HG03457 (cell line): ENCODE measurements around the gene PLIN5.

Experiments
- ATAC-seq: cut with Tn5 transposase; IDR thresholded peaks from one replicate; pipeline ENCODE4 v1.9.1; 2021; ENCODE audit warnings: moderate number of reproducible peaks; ENCODE audit not compliant: unreplicated experiment

The PLIN5 gene

DNA sequence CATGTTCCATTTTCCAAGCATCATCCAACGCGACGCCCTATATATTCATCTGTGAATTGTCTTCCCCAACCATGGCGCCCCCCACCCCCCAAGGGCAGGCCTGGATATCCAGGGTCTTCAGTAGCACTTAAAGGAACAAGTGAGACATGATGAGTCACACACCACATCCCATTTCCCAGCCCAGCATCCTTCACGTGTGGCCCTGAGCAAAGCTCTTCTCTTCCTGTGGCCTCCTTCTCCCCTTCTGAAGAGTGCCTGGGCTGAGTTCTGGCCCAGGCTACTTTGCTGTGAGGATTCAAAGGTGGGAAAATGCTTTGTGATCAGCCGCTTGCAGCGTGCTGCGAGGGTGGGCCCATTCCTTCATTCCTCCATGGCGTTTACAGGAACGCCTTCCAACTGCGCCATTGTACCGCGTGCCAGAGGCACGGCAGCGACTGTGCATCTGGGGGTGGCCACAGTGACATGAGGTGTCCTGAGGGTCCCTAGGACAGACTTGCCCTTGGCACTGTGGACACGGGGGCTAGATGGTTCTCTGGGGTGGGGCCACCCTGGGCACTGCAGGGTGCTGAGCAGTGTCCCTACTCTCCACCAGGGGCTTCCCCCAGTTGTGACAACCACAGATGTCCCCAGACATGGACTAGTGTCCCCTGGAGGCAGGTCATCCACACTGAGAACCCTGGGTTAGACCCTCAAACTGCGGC, 28.4 kb downstream of the PLIN5 start:
- ATAC-seq, result no peak

DNA sequence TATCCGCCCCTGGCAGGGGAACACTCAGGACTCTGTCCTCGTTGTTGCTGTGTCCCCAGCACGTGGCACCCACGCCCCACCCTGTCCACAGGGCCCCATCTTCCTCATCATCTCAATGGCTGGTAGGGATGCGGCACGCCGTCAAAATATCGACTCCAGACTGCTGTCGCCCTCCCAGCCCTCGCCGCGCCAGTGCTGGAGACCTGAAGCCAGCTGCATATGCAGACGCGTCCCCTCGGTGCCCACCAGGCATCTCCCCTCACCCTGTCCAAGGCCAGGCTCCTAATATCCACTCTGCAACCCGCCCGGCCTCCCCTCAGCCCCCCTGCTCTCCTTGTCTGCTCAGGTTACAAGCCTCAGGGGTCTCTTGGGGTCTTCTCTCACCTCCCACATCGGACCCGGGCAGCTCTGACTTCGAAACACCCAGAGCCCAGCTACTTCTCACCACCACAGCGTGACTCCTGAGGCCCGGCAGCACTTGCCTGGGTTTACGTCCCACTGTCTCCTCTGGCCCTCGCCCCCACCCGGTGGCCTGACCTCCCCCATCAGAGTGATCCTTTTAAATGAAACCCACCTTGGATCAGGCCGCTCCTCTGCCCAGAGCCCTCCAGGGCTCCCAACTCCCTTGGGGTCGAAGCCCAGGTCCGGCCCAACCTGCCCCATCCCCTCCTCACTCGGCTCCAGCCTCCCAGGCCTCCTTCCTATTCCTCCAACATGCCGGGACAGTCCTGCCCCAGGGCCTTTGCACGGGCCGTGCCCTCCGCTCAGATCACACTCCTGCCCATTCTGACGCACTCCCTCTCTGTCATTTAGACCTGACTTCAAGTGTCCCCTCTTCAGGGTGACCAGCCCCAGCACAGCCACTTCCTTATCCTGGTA, 29.2 kb downstream of the PLIN5 start:
- no peak for ATAC-seq

DNA sequence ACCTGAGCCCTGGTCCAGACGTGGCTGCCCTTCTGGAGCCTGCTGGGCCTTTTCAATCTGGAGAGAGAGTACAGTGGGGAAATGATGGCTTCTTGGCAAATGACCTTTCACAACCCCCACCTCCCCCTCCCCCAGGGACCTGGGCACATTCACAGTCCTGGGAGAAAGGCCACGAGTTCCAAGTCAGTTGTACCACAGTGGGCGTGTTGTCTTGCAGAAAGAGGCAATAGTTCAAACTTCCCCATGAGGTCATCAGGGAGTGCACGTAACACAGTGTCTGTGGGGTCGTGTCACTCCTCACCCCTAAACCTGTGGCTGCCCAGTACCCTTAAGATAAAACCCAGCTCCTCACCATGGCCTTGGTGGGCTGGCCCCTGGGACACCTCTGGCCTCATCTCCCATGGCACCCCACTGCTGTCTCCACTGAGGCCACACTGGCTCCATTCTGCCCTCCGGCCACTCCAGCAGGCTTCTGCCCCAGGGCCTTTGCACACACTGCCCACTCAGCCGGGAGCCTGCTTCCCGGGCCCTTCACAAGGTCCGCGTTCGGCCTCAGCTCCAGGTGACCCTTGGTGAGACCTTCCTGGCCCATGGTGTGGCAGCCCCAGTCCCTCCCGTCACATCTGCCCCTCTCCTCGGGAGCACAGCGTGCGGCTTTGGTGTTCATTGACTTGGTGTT, 30.0 kb downstream of the PLIN5 start:
- no peak for ATAC-seq

DNA sequence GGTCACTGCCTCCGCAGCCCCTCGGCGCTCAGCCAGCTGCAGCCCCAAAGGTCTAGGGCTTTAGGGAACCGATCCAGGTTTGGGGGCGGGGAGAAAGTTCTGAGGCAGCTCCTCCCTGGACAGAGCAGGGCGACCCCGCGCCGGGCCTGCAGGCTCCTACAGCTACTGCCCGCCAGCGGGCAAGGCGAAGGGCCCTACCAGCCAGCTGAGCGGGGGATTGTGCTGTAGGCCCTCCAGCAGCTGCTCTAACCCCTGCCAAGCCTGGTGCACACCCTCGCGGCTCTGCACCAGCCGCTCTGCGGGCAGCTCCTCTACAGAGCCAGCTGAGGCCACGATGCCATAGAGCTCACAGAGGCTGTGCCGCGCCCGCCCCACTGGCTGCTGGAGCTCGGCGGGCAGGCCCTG, 30.7 kb downstream of the PLIN5 start:
- ATAC-seq, result no peak

GRCh38 chr19:4503825-4504170, 31.2 kb downstream of the PLIN5 start:
- ATAC-seq, result no peak

- no peak for ATAC-seq
These were observed 31.7 kb downstream of the PLIN5 start for GRCh38 chr19:4503132-4503824.

- no peak for ATAC-seq
These were observed 32.5 kb downstream of the PLIN5 start for GRCh38 chr19:4502282-4503131.

GRCh38 chr19:4501691-4502090, 33.3 kb downstream of the PLIN5 start:
- no peak for ATAC-seq

DNA sequence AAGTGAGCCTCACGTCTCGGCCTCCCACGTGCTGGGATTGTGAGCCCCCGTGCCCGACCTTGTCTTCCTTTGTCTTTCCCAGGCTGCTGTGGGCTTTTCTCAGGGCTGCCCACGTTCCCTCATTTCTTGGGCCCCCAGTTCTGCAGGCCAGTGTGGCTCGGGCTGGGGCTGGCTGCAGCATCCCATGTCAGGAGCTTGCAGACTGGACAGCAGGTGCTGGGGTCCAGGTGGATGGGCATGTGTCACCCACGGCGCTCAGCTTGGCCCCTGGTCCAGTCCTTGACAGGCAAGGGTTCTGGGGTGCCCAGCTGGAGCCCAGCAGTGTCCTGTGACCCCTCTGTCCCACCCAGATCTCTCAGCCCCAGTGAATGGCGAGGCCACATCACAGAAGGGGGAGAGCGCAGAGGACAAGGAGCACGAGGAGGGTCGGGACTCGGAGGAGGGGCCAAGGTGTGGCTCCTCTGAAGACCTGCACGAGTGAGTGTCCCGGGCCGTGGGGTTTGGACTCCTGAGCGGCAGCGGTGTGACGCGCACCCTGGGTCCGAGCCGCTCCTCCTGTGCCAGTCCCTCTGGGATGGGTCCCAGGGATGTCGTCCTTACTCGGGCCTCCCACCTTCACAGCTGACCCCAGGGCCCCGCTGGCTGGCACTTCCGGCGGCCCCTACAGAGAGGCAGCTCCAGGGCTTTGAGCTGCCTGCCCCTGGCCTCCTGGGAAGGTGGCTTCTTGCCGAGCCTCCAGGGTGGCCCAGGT, 34.0 kb downstream of the PLIN5 start:
- no peak for ATAC-seq

DNA sequence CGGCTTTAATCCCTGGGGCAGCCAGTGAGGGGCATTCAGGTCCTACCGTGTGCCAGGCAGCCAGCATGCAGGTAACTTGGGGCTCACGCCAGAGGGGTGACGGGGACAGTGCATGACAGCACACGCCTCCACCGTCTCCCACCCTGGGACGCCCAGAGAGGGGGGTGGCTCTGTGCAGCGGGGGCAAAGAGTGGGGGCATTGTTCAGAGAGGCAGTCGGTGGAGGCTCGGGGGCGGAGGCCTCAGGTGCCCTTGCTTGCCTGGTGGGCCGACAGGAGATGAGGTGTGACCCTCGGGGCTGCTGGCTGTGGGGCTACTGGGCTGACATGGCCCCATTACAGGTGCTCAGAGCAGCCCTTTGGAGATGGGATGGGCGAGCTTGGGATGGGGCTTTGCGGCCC, 35.2 kb downstream of the PLIN5 start:
- ATAC-seq, result no peak

DNA sequence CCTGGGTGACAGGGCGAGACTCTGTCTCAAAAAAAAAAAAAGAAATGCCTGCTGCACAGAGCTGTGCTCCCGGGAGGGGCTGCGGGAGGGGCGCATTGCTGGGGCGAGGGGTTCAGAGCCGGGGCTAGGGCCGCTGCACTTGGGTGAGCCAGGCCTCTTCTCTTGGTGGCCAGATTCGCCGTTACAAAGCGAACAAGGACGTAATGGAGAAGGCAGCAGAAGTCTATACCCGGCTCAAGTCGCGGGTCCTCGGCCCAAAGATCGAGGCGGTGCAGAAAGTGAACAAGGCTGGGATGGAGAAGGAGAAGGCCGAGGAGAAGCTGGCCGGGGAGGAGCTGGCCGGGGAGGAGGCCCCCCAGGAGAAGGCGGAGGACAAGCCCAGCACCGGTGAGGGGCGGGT, 35.7 kb downstream of the PLIN5 start:
- no peak for ATAC-seq

GRCh38 chr19:4498694-4499093, 36.3 kb downstream of the PLIN5 start:
- no peak for ATAC-seq

DNA sequence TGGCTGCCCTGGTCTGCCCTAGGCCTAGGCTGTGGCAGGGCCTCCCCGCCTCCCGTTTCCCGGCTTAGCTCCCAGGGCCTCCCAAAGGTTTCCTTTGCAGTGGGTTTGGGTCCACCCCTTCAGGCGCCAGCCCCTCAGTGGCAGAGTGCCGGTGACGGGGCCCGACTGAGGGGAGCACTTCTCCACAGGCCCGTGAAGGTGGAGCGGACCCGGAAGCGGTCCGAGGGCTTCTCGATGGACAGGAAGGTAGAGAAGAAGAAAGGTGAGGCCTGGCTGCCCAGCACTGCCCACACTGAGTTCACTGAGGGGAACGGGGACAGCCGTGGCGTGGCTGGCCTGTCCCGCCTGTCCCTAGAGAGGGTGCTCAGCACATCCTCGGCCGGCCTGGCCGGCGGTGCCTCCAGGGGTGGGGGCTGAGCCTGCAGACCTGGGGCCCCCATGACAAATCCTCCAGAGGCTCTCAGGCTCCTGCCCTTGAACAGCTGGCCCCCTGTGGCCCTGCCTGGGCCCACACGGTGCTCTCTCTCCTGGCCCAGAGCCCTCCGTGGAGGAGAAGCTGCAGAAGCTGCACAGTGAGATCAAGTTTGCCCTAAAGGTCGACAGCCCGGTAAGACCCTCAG, 37.1 kb downstream of the PLIN5 start:
- no peak for ATAC-seq

GRCh38 chr19:4496304-4496703, 38.7 kb downstream of the PLIN5 start:
- no peak for ATAC-seq

- no peak for ATAC-seq
These were observed 39.6 kb downstream of the PLIN5 start for GRCh38 chr19:4495471-4495870.

DNA sequence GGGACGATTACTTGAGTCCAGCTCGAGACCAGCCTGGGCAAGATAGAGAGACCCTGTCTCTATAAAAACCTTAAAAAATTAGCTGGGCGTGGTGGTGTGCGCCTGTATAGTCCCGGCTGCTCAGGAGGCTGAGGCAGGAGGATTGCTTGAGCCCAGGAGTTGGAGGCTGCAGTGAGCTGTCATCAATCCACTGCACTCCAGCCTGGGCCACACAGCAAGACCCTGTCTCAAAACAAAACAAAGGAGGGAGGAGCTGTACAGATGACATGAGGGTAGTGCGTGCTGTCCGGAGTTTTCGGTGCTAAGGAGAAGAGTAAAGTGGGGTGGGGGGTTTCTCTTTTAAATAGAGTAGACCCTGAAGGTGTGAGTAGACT, 40.3 kb downstream of the PLIN5 start:
- ATAC-seq, result no peak

GRCh38 chr19:4493929-4494690, 40.9 kb downstream of the PLIN5 start:
- ATAC-seq, result no peak

DNA sequence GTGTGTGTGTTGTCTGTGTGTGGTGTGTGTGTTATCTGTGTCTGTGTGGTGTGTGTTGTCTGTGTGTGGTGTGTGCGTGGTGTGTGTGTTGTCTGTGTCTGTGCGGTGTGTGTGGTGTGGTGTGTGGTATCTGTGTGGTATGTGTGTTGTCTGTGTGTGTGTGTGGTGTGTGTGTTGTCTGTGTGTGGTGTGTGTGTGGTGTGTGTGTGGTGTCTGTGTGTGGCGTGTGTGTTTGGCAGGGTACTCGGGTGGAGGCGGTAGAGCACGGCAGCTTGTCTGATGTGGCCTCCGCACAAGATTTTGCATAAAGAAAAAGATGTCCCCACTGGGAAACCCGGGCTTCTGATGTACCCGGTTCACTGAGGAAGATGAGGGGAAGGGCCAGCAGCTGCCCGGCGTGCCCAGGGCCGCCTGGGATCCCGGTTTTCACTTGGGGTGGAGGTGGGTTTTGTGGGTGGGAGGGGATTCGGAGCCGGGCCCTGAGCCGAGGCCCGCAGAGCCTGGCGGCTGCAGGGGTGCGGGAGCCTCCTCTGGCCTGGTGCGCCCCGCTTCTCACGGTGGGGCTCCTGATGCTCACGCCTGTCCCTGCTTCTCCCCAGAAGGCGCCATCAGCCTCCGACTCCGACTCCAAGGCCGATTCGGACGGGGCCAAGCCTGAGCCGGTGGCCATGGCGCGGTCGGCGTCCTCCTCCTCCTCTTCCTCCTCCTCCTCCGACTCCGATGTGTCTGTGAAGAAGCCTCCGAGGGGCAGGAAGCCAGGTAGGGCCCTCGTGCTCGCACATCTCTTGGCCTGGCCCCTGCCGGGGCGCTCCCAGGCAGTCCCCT, 41.7 kb downstream of the PLIN5 start:
- ATAC-seq, result no peak
